ENCODE results near the gene PIKFYVE.
"Not testable (repeated sequence)": the region's sequence is repeated elsewhere in the genome, so short reads cannot be mapped to it uniquely, and the experiment has no call there.

PIKFYVE gene, protein sequence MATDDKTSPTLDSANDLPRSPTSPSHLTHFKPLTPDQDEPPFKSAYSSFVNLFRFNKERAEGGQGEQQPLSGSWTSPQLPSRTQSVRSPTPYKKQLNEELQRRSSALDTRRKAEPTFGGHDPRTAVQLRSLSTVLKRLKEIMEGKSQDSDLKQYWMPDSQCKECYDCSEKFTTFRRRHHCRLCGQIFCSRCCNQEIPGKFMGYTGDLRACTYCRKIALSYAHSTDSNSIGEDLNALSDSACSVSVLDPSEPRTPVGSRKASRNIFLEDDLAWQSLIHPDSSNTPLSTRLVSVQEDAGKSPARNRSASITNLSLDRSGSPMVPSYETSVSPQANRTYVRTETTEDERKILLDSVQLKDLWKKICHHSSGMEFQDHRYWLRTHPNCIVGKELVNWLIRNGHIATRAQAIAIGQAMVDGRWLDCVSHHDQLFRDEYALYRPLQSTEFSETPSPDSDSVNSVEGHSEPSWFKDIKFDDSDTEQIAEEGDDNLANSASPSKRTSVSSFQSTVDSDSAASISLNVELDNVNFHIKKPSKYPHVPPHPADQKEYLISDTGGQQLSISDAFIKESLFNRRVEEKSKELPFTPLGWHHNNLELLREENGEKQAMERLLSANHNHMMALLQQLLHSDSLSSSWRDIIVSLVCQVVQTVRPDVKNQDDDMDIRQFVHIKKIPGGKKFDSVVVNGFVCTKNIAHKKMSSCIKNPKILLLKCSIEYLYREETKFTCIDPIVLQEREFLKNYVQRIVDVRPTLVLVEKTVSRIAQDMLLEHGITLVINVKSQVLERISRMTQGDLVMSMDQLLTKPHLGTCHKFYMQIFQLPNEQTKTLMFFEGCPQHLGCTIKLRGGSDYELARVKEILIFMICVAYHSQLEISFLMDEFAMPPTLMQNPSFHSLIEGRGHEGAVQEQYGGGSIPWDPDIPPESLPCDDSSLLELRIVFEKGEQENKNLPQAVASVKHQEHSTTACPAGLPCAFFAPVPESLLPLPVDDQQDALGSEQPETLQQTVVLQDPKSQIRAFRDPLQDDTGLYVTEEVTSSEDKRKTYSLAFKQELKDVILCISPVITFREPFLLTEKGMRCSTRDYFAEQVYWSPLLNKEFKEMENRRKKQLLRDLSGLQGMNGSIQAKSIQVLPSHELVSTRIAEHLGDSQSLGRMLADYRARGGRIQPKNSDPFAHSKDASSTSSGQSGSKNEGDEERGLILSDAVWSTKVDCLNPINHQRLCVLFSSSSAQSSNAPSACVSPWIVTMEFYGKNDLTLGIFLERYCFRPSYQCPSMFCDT (N-terminal part only)

DNA sequence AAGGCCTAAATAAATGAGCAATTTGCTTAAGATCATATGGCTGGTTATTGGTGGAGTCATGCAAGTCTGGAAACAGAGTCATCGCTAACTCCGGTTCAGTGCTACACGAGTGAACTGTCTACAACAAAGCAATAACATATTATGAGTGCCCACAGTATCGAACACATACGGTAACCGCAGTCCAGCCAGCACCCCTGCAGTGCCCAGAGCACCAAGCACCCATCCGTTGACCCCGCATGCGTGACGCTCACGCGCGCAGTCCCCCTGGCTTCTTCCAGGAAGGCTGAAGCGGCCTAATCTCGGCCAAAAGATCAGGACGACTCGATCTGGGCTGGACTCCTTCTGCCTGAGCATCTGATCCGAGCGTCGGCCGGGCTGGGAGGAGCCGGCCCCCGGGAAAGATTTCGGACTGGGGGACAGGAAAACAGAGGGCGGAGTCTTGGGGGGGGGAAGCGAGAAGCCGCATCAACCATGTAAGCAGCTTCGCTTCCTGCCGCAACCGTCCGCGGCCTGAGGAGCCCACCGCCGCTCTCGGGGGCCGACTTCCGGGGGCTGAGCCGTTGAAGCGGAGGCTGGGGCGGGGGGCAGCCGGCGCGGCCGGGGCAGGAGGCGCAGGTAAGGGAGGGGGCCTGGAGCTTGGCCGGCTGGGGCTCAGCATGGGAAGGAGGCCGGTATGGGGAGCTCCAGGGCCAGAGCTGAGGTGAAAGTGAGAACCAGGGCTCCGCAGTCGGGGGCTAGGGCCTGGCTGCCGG, at the start of gene PIKFYVE:
Gene PIKFYVE, plus strand, starts transcription at position 455 of the 752 bp plus-strand sequence. CDS start 5,265 bp downstream, outside the sequence.
- peak within 1 kb of the TSS; percentile 99 for H3K4me3 Mint-ChIP-seq
- H3K36me3 Mint-ChIP-seq: peaks cover 2% of the 10 kb centered on the region
- no peaks in the 10 kb centered on the region for H3K27me3 Mint-ChIP-seq
- H3K27ac Mint-ChIP-seq: peak within 1 kb of the TSS; percentile 94
- no peaks in the 10 kb centered on the region for H3K9me3 Mint-ChIP-seq
- H3K4me1 Mint-ChIP-seq: peaks cover 59% of the 10 kb centered on the region

DNA sequence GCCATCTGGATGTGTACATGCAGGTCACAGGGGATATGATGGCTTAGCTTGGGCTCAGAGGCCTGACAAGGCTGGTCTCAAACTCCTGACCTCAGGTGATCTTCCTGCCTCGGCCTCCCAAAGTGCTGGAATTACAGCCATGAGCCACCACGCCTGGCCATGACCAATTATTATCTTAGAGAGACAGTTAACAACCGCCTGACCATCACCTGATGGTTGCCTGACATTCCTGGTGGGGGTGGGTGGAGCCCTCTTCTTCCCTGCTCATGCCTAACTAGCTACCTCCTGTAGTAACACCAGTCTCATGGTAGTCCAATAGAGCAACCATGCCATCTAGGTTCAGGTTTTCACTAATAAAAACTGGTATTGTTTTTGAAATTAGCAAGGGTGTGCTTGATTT, 44.2 kb upstream of the PIKFYVE start:
- not testable (repeated sequence) for H3K9me3 Mint-ChIP-seq, H3K4me3 Mint-ChIP-seq, H3K36me3 Mint-ChIP-seq, H3K27me3 Mint-ChIP-seq, H3K27ac Mint-ChIP-seq, H3K4me1 Mint-ChIP-seq

DNA sequence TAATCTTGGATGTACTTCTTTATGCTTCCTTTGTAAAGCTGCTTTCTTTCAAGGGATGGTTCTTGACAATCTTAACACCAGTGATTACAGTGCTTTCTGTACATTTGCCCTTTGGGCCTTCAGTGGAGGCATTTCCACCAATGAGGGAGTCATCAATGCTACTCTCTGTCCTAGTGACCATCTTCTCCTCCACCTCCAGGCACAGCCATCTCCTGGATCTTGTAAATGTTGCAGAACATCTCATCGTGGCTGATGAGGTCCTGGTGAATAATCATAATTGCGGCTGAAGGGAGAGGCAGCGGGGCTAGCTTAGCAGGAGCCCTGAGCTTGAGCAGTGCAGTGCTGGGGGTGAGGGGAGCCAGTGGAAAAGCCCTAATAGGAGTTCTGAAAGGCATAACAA, 43.7 kb upstream of the PIKFYVE start:
- H3K4me3 Mint-ChIP-seq: no peak overlapping the region
- no peaks in the 10 kb centered on the region for H3K36me3 Mint-ChIP-seq
- no peak overlapping the region for H3K27ac Mint-ChIP-seq
- peaks cover 7% of the 10 kb centered on the region for H3K9me3 Mint-ChIP-seq
- H3K4me1 Mint-ChIP-seq: no peaks in the 10 kb centered on the region
- no peaks in the 10 kb centered on the region for H3K27me3 Mint-ChIP-seq

DNA sequence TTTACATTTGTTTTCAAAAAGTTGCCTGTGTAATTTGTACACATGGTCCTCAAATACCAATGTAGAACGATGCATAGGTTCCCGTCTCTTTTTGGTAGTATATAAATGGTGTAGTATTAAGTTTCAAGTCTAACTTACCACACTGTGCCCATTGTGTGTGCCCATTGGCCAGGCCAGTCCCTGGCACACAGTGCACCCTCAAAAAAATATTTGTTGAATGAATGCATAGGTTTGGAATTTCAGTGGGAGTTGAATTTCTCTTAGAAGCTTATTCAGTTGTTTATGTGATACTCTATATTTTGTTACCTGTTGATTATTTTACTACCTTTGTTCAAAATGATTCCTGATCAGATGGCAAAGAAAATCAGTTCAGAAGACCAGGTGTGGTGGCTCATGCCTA, 41.3 kb upstream of the PIKFYVE start:
- no peak overlapping the region for H3K27ac Mint-ChIP-seq
- no peaks in the 10 kb centered on the region for H3K36me3 Mint-ChIP-seq
- no peak overlapping the region for H3K4me3 Mint-ChIP-seq
- no peaks in the 10 kb centered on the region for H3K4me1 Mint-ChIP-seq
- peaks cover 3% of the 10 kb centered on the region for H3K9me3 Mint-ChIP-seq
- H3K27me3 Mint-ChIP-seq: no peaks in the 10 kb centered on the region

DNA sequence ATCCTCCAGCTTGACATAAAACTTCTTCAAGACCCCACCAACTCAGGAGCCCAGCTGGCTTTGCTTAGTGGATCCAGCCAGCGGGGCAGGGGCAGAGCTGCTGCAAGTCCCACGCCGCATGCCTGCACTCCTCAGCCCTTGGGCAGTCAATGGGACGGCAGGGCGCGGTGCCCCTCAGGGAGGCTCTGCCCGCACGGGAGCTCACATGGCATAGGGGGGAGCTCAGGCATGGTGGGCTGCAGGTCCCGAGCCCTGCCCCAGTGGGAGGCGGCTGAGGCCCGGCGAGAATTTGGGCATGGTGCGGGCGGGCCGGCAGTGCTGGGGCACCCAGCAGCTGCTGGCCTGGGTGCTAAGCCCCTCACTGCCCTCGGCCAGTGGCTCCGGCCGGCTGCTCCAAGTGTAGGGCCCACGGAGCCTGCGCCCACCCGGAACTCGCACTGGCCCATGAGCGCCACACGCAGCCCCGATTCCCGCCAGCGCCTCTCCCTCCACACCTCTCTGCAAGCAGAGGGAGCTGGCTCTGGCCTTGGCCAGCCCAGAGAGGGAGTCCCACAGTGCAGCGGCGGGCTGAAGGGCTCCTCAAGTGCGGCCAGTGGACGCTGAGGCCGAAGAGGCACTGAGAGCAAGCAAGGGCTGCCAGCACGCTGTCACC, 38.3 kb upstream of the PIKFYVE start:
- Mint-ChIP-seq H3K9me3 (peaks cover 6% of the 10 kb centered on the region), H3K27ac (no peak overlapping the region), H3K36me3 (peaks cover 2% of the 10 kb centered on the region), H3K4me3 (no peak overlapping the region), H3K27me3 (no peaks in the 10 kb centered on the region), H3K4me1 (no peaks in the 10 kb centered on the region)

DNA sequence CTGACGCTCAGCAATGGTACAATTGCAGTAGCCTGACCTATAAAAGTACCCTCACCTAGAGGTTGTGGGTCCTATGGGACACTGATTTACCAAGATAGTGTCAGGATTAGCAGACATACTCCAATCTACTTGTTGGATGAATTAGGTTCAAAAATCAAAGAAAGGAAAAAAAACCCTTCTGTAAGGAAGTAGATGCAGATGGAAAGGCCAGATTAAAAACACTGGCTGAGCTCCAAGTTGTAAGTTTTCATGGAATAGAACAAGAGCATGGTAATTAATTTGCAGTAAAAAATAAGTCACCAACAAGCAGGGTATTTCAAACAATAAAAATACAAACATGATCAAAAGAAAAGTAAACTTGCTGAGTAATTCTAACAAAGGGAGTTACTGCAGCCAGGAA, 37.6 kb upstream of the PIKFYVE start:
- Mint-ChIP-seq H3K4me1 (no peaks in the 10 kb centered on the region), H3K27ac (no peak overlapping the region), H3K27me3 (no peaks in the 10 kb centered on the region), H3K4me3 (no peak overlapping the region), H3K9me3 (peaks cover 6% of the 10 kb centered on the region), H3K36me3 (peaks cover 2% of the 10 kb centered on the region)

DNA sequence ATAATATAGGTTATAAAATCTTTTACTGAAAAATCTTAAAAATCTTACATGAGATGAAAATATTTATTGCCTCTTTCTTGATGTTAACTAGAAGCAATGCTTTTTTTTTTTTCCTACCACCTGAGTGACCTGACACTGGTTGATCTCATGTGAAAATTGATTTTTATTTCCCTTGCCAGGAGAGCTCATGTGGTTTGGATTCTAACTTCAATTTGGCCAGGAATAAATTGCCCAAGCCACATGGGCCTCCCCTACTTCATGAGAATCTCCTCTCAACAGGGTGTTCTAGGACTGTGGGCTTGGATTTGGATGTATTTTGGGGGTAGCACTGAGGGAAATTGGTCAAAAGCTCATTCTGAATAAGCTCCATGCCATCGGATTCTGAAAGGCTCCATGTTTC, 31.3 kb upstream of the PIKFYVE start:
- Mint-ChIP-seq H3K9me3 (peaks cover 6% of the 10 kb centered on the region), H3K4me3 (no peak overlapping the region), H3K36me3 (peaks cover 14% of the 10 kb centered on the region), H3K27ac (no peak overlapping the region), H3K4me1 (no peaks in the 10 kb centered on the region), H3K27me3 (no peaks in the 10 kb centered on the region)

DNA sequence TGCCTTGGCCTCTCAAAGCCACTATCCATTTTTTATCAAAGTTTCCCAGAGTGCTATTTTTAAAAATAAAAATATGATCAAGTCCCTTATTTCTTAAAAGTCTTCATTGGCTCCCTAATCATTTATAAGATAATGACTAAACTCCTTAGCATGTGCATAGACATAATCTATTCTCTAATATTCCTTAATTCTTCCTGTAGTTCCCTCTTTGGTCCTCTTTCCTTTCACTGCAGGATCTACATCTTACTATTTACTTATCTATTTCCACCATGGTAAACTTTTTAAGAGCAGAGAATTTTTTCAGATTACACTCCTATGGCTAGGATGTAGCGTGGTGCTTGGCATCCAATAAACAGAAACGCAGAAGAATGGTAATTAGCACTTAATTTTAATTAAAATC, 30.2 kb upstream of the PIKFYVE start:
- H3K36me3 Mint-ChIP-seq: peaks cover 15% of the 10 kb centered on the region
- H3K27me3 Mint-ChIP-seq: no peaks in the 10 kb centered on the region
- no peaks in the 10 kb centered on the region for H3K4me1 Mint-ChIP-seq
- H3K27ac Mint-ChIP-seq: no peak overlapping the region
- H3K4me3 Mint-ChIP-seq: no peak overlapping the region
- H3K9me3 Mint-ChIP-seq: peaks cover 6% of the 10 kb centered on the region

DNA sequence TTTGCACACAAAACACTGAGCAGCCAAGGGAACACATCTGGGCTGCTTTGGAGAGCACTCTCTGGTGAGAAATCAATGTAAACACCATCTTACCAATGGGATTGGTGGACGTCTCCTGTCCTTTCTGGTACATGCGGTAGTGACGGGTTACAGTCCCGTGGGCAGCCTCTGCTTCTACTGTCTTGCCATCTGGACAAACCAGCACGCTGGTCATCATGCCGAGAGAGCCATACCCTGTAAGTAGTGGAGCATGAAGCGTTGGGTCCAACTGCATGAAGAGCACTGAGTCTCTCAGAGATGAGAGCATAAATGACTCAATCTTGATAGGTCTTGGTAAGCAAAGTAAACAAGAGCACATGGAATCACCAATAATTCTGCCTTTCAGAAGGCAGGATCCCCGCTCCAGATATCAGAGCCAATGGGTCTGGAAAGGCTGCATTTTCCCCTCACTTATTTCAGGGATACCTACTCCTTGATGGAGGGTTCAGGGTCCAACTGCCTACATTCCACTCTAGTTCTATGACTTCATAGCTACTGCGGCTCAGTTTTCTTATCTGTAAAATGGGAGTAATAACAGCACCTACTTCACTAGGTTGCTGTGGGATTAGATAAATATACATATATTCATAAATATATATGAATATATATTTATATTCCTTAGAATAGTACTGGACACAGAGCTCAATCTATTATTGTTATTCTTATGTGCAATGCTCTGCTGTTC, 26.1 kb upstream of the PIKFYVE start:
- Mint-ChIP-seq H3K4me1 (no peaks in the 10 kb centered on the region), H3K27ac (no peak overlapping the region), H3K36me3 (peaks cover 15% of the 10 kb centered on the region), H3K4me3 (no peak overlapping the region), H3K27me3 (no peaks in the 10 kb centered on the region), H3K9me3 (no peaks in the 10 kb centered on the region)

DNA sequence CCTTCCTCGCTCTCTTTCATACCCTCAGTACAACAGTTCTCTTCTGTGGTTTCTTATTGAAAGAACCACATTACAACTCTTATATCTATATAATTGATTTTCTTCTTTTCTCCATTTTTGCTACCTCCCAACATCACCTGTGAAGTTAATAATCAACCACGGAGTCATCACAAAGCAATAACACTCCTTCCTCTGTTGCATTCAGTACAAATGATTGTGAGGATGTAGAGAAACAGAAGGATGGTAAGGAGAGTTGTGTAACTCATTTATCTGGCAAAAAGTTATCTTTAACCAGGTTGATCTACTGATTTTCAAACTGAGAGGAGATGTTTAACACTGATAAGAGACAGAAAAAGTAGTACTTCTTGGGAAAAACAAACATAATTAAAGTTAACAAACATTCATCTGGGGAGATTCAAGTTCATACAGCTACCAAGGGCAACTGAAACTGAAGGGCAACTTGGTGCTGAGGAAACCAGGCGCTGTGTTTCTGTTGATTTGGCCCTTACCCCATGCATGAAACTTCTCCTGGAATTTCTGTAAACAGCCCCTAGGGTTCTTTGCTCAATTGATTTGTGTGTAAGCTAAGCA, 25.3 kb upstream of the PIKFYVE start:
- no peaks in the 10 kb centered on the region for H3K9me3 Mint-ChIP-seq
- no peaks in the 10 kb centered on the region for H3K4me1 Mint-ChIP-seq
- no peak overlapping the region for H3K4me3 Mint-ChIP-seq
- H3K27me3 Mint-ChIP-seq: no peaks in the 10 kb centered on the region
- H3K27ac Mint-ChIP-seq: no peak overlapping the region
- peaks cover 11% of the 10 kb centered on the region for H3K36me3 Mint-ChIP-seq

DNA sequence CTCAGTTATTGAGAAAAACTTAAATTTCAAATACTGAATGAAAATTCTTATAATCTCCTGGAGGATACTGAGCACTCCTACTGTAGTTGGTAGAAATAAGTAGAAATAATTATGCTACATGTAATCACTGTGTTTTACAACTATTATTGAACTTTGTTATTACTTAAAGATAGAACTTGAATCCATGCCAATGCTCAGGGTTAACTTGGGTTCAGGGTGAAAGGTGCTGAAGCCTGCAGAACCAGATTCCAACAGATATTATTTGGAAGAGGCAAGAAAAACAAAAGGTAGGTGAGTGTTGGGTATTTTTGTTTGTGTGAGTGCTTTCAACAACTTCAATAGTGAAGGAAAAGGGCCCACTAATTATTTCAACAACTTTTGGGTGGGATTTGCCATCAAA, 21.6 kb upstream of the PIKFYVE start:
- no peaks in the 10 kb centered on the region for H3K4me1 Mint-ChIP-seq
- peaks cover 10% of the 10 kb centered on the region for H3K36me3 Mint-ChIP-seq
- H3K4me3 Mint-ChIP-seq: no peak overlapping the region
- no peaks in the 10 kb centered on the region for H3K27me3 Mint-ChIP-seq
- H3K27ac Mint-ChIP-seq: no peak overlapping the region
- H3K9me3 Mint-ChIP-seq: no peaks in the 10 kb centered on the region

DNA sequence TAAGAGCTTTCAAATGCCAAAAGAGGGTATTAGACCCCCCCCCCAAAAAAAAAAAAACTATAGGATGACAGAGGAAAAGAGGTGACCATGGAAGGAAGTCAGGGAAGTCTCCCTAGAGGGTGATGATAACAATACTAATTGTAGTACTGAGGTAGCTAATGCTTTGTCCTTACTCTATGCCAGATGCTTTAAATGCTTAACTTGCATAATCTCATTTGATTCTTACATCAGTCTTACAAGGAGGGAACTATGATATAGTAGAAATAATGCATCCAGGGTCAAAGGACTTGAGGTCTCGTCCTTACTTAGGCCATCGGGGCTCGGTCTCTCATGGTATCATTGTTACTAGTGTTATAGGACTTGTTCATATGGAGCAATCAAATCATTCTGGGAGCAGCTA, 20.3 kb upstream of the PIKFYVE start:
- H3K27ac Mint-ChIP-seq: no peak overlapping the region
- no peaks in the 10 kb centered on the region for H3K4me1 Mint-ChIP-seq
- no peaks in the 10 kb centered on the region for H3K9me3 Mint-ChIP-seq
- H3K4me3 Mint-ChIP-seq: no peak overlapping the region
- peaks cover 11% of the 10 kb centered on the region for H3K36me3 Mint-ChIP-seq
- no peaks in the 10 kb centered on the region for H3K27me3 Mint-ChIP-seq

DNA sequence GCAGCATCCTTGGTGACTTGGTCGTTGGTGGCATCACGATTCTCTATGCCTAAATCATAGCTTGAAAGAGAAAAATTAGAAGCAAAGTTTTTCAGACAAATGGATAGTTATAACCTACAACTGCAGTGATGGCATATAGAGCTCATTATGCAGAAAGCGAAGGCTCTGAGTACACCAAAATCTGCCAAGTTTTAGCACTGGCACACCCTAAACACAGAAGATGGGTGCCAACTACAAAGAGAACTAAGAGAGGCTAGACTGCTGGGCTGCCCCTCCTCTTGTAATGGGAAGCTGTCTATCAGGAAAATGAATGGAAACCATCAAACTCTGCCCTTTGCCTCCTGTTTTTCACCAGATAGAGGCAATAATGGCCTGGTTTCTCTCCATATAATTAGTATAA, 17.5 kb upstream of the PIKFYVE start:
- Mint-ChIP-seq H3K36me3 (peaks cover 11% of the 10 kb centered on the region), H3K4me3 (no peak overlapping the region), H3K27me3 (no peaks in the 10 kb centered on the region), H3K9me3 (no peaks in the 10 kb centered on the region), H3K27ac (no peak overlapping the region), H3K4me1 (peaks cover 10% of the 10 kb centered on the region)

DNA sequence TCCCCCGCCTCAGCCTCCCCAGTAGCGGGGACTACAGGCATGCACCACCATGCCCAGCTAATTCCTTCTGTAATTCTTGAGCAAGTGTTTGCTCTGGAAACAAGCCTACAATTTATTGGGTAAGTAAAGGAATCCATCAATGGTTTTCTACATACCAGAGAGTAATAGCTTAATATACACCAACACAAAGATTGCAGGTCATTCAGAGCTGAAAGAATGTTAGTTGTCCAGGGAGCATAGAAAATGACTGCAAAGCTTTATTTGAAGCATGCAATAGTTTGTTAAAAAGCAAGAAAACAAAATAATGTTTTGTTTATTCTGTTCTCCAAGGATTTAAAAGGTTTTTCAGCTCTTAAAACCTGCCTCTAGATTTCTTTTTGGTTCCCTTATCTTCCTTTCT, 16.8 kb upstream of the PIKFYVE start:
- Mint-ChIP-seq H3K4me3 (no peak overlapping the region), H3K4me1 (peaks cover 15% of the 10 kb centered on the region), H3K27me3 (no peaks in the 10 kb centered on the region), H3K36me3 (peaks cover 11% of the 10 kb centered on the region), H3K9me3 (no peaks in the 10 kb centered on the region), H3K27ac (no peak overlapping the region)

All from activated naive CD4-positive, alpha-beta T cell treated with anti-CD3 and anti-CD28 coated beads, Interleukin-2, amount 50 U/mL, for 24 hours (primary cell).